Forelimb muscle (tissue), 1 donor: Measurements from ENCODE around the gene ST6GALNAC2. TPM values are rescaled to one million over a fixed set of nuclear protein-coding genes. Genes with fewer than 3 reads are reported as not detected.
"Not testable (repeated sequence)": the region's sequence is repeated elsewhere in the genome, so short reads cannot be mapped to it uniquely, and the experiment has no call there.

ENCODE experiments used
- DNase-seq: peaks from one replicate; pipeline ENCODE4 v3.0.0-alpha.2; 2013; ENCODE audit warnings: low read depth
- polyA plus RNA-seq: library from polyadenylated mRNA; unstranded; fragments of 120-200 nt; gene quantifications from one replicate; pipeline ENCODE4 v1.2.1, GENCODE V29; 2013; ENCODE audit not compliant: insufficient read length

The ST6GALNAC2 gene
- polyA plus RNA-seq, 1 donor = 3.3 TPM

- no peak for DNase-seq
Measured at GRCh38 chr17:76528528-76529223, 57.0 kb downstream of the ST6GALNAC2 start.

- DNase-seq = no peak
Measured at GRCh38 chr17:76528156-76528527, 57.5 kb downstream of the ST6GALNAC2 start.

GRCh38 chr17:76527430-76528111 is 58.1 kb downstream of the ST6GALNAC2 start:
- no peak for DNase-seq

- DNase-seq = not testable (repeated sequence)
Measured at GRCh38 chr17:76527016-76527415, 58.6 kb downstream of the ST6GALNAC2 start.

- DNase-seq = not testable (repeated sequence)
Measured at GRCh38 chr17:76525513-76525833, 60.2 kb downstream of the ST6GALNAC2 start.

GRCh38 chr17:76524598-76525512 is 60.8 kb downstream of the ST6GALNAC2 start:
- no peak for DNase-seq

GRCh38 chr17:76523084-76524037 is 62.3 kb downstream of the ST6GALNAC2 start:
- no peak for DNase-seq

- DNase-seq = not testable (repeated sequence)
Measured at GRCh38 chr17:76521683-76522082, 64.0 kb downstream of the ST6GALNAC2 start.

GRCh38 chr17:76521262-76521661 is 64.4 kb downstream of the ST6GALNAC2 start:
- DNase-seq = no peak

GRCh38 chr17:76519048-76519966 is 66.4 kb downstream of the ST6GALNAC2 start:
- DNase-seq = no peak

- DNase-seq = no peak
Measured at GRCh38 chr17:76517638-76518038, 68.0 kb downstream of the ST6GALNAC2 start.

Other genes starting within 250 kb of the ST6GALNAC2 start
- 31.5 TPM for gene PRPSAP1, start 231.9 kb downstream of the ST6GALNAC2 start, polyA plus RNA-seq
- gene SPHK1, start 201.3 kb downstream of the ST6GALNAC2 start, polyA plus RNA-seq = 1.7 TPM
- gene UBE2O, start 132.7 kb downstream of the ST6GALNAC2 start, polyA plus RNA-seq = 14.1 TPM
- 0.37 TPM for gene AANAT, start 118.3 kb downstream of the ST6GALNAC2 start, polyA plus RNA-seq
- gene RHBDF2, start 84.4 kb downstream of the ST6GALNAC2 start, polyA plus RNA-seq = 6.8 TPM
- gene CYGB, start 48.2 kb downstream of the ST6GALNAC2 start, polyA plus RNA-seq = 16.4 TPM
- 4.8 TPM for gene PRCD, start 45.8 kb downstream of the ST6GALNAC2 start, polyA plus RNA-seq
- gene ST6GALNAC1, start 57.9 kb upstream of the ST6GALNAC2 start, polyA plus RNA-seq = 0.70 TPM
- 135 TPM for gene MXRA7, start 125.1 kb upstream of the ST6GALNAC2 start, polyA plus RNA-seq
- gene JMJD6, start 140.7 kb upstream of the ST6GALNAC2 start, polyA plus RNA-seq = 22.8 TPM
- gene METTL23, start 141.0 kb upstream of the ST6GALNAC2 start, polyA plus RNA-seq = 21.0 TPM
- 182 TPM for gene SRSF2, start 151.5 kb upstream of the ST6GALNAC2 start, polyA plus RNA-seq
- gene MFSD11, start 152.3 kb upstream of the ST6GALNAC2 start, polyA plus RNA-seq = 38.3 TPM